H1 (cell line): ENCODE results near the gene USH1C. TPM values are rescaled to one million over a fixed set of nuclear protein-coding genes. Genes with fewer than 3 reads are reported as not detected.

Experiments used
- CTCF ChIA-PET: fragments of 300-600 bp; sonication (Branson Sonifier 250); formaldehyde crosslinking; loops from one replicate; lab custom pipeline; 2021; ENCODE audit not compliant: partially characterized antibody; lab: Charles Lee
- POLR2A ChIA-PET: fragments of 300-600 bp; sonication (Branson Sonifier 250); formaldehyde crosslinking; loops from one replicate; lab custom pipeline; 2021; ENCODE audit warnings: inconsistent platforms; ENCODE audit not compliant: partially characterized antibody; lab: Charles Lee
- DNase-seq, 2 experiments: peaks; one replicate each; pipeline versions ENCODE4 v3.0.0 to v3.0.0-alpha.2; 2010 to 2022; ENCODE audit warnings: low spot score in 2 of 2, low read depth in 1 of 2, mixed read lengths in 1 of 2
- FAIRE-seq: peaks from 2 replicates; lab custom pipeline; 2011; peaks lifted over from hg19 to GRCh38; lab: Jason Lieb, UNC
- H2AFZ ChIP-seq: 2 replicates; pipeline ENCODE4 v1.8.1; 2012; ENCODE audit warnings: low read length, inconsistent platforms
- H2AK5ac ChIP-seq: 2 replicates; pipeline ENCODE4 v1.6.1; 2013; ENCODE audit warnings: low read depth, low read length
- H2BK120ac ChIP-seq: replicated peaks from 2 replicates; pipeline ENCODE3; 2013; ENCODE audit warnings: low read depth, low read length, inconsistent platforms
- H2BK12ac ChIP-seq: 2 replicates; pipeline ENCODE4 v1.6.1; 2013; ENCODE audit warnings: low read depth, low read length
- H2BK15ac ChIP-seq: 2 replicates; pipeline ENCODE4 v1.6.1; 2013; ENCODE audit warnings: low read length
- H2BK20ac ChIP-seq: 2 replicates; pipeline ENCODE4 v1.6.1; 2013; ENCODE audit warnings: low read length
- H2BK5ac ChIP-seq: 2 replicates; pipeline ENCODE4 v1.6.1; 2013; ENCODE audit warnings: low read depth, low read length
- H3K14ac ChIP-seq: 2 replicates; pipeline ENCODE4 v1.6.1; 2013; ENCODE audit warnings: inconsistent platforms; ENCODE audit not compliant: insufficient read length
- H3K18ac ChIP-seq: 2 replicates; pipeline ENCODE4 v1.6.1; 2013; ENCODE audit warnings: low read length; ENCODE audit errors: extremely low read depth
- H3K23ac ChIP-seq: 2 replicates; pipeline ENCODE4 v1.6.1; 2013; ENCODE audit warnings: inconsistent platforms; ENCODE audit not compliant: insufficient read length
- H3K23me2 ChIP-seq: 2 replicates; pipeline ENCODE4 v1.6.1; 2013; ENCODE audit warnings: low read depth, low read length
- H3K27ac ChIP-seq: 2 replicates; pipeline ENCODE4 v1.6.1; 2011; ENCODE audit warnings: low read depth, low read length, inconsistent platforms
- H3K27me3 ChIP-seq, 4 experiments: replicated peaks in 1 of 4; 1 replicate in 1 of 4; 2 replicates in 3 of 4; pipeline versions ENCODE4 v1.6.1 to v1.8.1; 2011 to 2013; ENCODE audit warnings: low read length in 3 of 4, mild to moderate bottlenecking in 3 of 4, inconsistent platforms in 2 of 4, mixed read lengths in 2 of 4, moderate library complexity in 1 of 4; ENCODE audit not compliant: control insufficient read depth in 3 of 4, insufficient read depth in 3 of 4; ENCODE audit errors: extremely low read depth in 1 of 4
- H3K36me3 ChIP-seq, 4 experiments: 2 replicates each; pipeline versions ENCODE4 v1.6.1 to v1.8.1; 2011 to 2013; ENCODE audit warnings: mild to moderate bottlenecking in 4 of 4, low read length in 3 of 4, moderate library complexity in 2 of 4, control low read depth in 1 of 4, inconsistent platforms in 1 of 4; ENCODE audit not compliant: insufficient read depth in 4 of 4, control insufficient read depth in 2 of 4
- H3K4ac ChIP-seq: replicated peaks from 2 replicates; pipeline ENCODE3; 2013; ENCODE audit warnings: low read length, low read depth, mixed read lengths, inconsistent platforms; ENCODE audit not compliant: insufficient read length
- H3K4me1 ChIP-seq, 4 experiments: replicated peaks in 1 of 4; 1 replicate in 1 of 4; 2 replicates in 3 of 4; pipeline versions ENCODE4 v1.6.1 to v1.8.1; 2011 to 2013; ENCODE audit warnings: low read length in 3 of 4, inconsistent platforms in 2 of 4, mixed read lengths in 1 of 4; ENCODE audit not compliant: insufficient read depth in 4 of 4, control insufficient read depth in 3 of 4
- H3K4me2 ChIP-seq, 2 experiments: 2 replicates each; pipeline versions ENCODE4 v1.6.1 to v1.8.1; 2011 to 2013; ENCODE audit warnings: low read depth in 2 of 2, low read length in 2 of 2, control low read depth in 1 of 2, inconsistent platforms in 1 of 2, mild to moderate bottlenecking in 1 of 2; ENCODE audit not compliant: insufficient read depth in 1 of 2
- H3K4me3 ChIP-seq, 4 experiments: fragments of 200-600, 300-600 bp in 1 of 4; sonication (generic), shearing (Covaris generic), sonication (Bioruptor Twin) in 1 of 4; 2 replicates each; pipeline versions ENCODE4 v1.5.1 to v1.8.1; 2011 to 2016; ENCODE audit warnings: low read length in 4 of 4, low read depth in 3 of 4, control low read depth in 2 of 4, inconsistent platforms in 2 of 4, mild to moderate bottlenecking in 2 of 4, mixed read lengths in 1 of 4, moderate library complexity in 1 of 4; ENCODE audit not compliant: insufficient read depth in 2 of 4; ENCODE audit errors: extremely low read depth in 1 of 4
- H3K56ac ChIP-seq: replicated peaks from 2 replicates; pipeline ENCODE3; 2013; ENCODE audit warnings: low read depth, mild to moderate bottlenecking, mixed read lengths, low read length, inconsistent platforms; ENCODE audit not compliant: insufficient read length
- H3K79me1 ChIP-seq: 2 replicates; pipeline ENCODE4 v1.6.1; 2013; ENCODE audit warnings: low read depth, low read length, control low read depth
- H3K79me2 ChIP-seq, 2 experiments: 2 replicates each; pipeline versions ENCODE4 v1.6.1 to v1.8.1; 2012 to 2013; ENCODE audit warnings: low read length in 2 of 2, mild to moderate bottlenecking in 2 of 2, inconsistent platforms in 1 of 2; ENCODE audit not compliant: insufficient read depth in 2 of 2, control insufficient read depth in 1 of 2
- H3K9ac ChIP-seq, 4 experiments: replicated peaks in 1 of 4; 1 replicate in 1 of 4; 2 replicates in 3 of 4; pipeline versions ENCODE4 v1.6.1 to v1.8.1; 2011 to 2013; ENCODE audit warnings: low read depth in 3 of 4, low read length in 3 of 4, control low read depth in 2 of 4, mild to moderate bottlenecking in 2 of 4, moderate library complexity in 2 of 4, inconsistent platforms in 1 of 4; ENCODE audit errors: extremely low read depth in 1 of 4
- H3K9me3 ChIP-seq, 2 experiments: 2 replicates each; pipeline versions ENCODE4 v1.6.1 to v1.8.1; 2012 to 2013; ENCODE audit warnings: mild to moderate bottlenecking in 2 of 2, moderate library complexity in 2 of 2, control low read depth in 1 of 2, inconsistent platforms in 1 of 2, low read depth in 1 of 2, low read length in 1 of 2, mixed read lengths in 1 of 2; ENCODE audit not compliant: insufficient read depth in 2 of 2
- H4K20me1 ChIP-seq, 2 experiments: replicated peaks in 1 of 2; 2 replicates each; pipeline versions ENCODE3 to v1.8.1; 2011 to 2013; ENCODE audit warnings: inconsistent platforms in 2 of 2, low read length in 2 of 2, mild to moderate bottlenecking in 1 of 2; ENCODE audit not compliant: insufficient read depth in 2 of 2, control insufficient read depth in 1 of 2
- H4K5ac ChIP-seq: 2 replicates; pipeline ENCODE4 v1.6.1; 2013; ENCODE audit warnings: low read length, low read depth, mixed read lengths, inconsistent platforms; ENCODE audit not compliant: insufficient read length
- H4K8ac ChIP-seq: 2 replicates; pipeline ENCODE4 v1.8.0; 2013; ENCODE audit warnings: mild to moderate bottlenecking, moderate library complexity, low read length, inconsistent platforms; ENCODE audit not compliant: insufficient read depth; ENCODE audit errors: extremely low read depth
- H4K91ac ChIP-seq: replicated peaks from 2 replicates; pipeline ENCODE3; 2013; ENCODE audit warnings: low read length, mixed read lengths, inconsistent platforms; ENCODE audit not compliant: insufficient read length
- GTF2F1 ChIP-seq: IDR thresholded peaks from 2 replicates; pipeline ENCODE4 v1.6.1; 2012; ENCODE audit warnings: low read depth, low read length, improper control_type of control experiment, borderline replicate concordance
- JUND ChIP-seq: IDR thresholded peaks from 2 replicates; pipeline ENCODE4 v1.6.1; 2011; ENCODE audit warnings: mild to moderate bottlenecking, improper control_type of control experiment, low read length
- KDM5A ChIP-seq: fragments of 200-600 bp; IDR thresholded peaks from 2 replicates; pipeline ENCODE4 v1.7.1; 2012; ENCODE audit warnings: mild to moderate bottlenecking, low read length, inconsistent platforms, mixed read lengths
- PHF8 ChIP-seq: fragments of 200-600 bp; sonication (generic); conservative IDR thresholded peaks from 2 replicates; pipeline ENCODE4 v1.7.1; 2012; ENCODE audit warnings: low read depth, mild to moderate bottlenecking, inconsistent platforms, low read length, moderate library complexity
- RAD21 ChIP-seq, 2 experiments: IDR thresholded peaks in 1 of 2; conservative IDR thresholded peaks in 1 of 2; 2 replicates each; pipeline ENCODE4 v1.6.1; 2011; ENCODE audit warnings: low read depth in 2 of 2, low read length in 2 of 2, improper control_type of control experiment in 1 of 2, inconsistent platforms in 1 of 2, mild to moderate bottlenecking in 1 of 2, moderate library complexity in 1 of 2
- SIX5 ChIP-seq: IDR thresholded peaks from 2 replicates; pipeline ENCODE4 v1.6.1; 2011; ENCODE audit warnings: mild to moderate bottlenecking, low read depth, low read length
- SP1 ChIP-seq: IDR thresholded peaks from 2 replicates; pipeline ENCODE4 v1.6.1; 2011; ENCODE audit warnings: low read depth, low read length
- SP2 ChIP-seq: IDR thresholded peaks from 2 replicates; pipeline ENCODE4 v1.6.1; 2012; ENCODE audit warnings: mild to moderate bottlenecking, low read length, inconsistent platforms
- WGBS, 2 experiments: shearing (Covaris generic) in 1 of 2; methylation state at CpG; one replicate each; pipeline versions ENCODE4 v1.1.6 to v1.1.7; 2013 to 2015; ENCODE audit warnings: low lambda C conversion rate in 2 of 2, mixed read lengths in 2 of 2, inconsistent platforms in 1 of 2, low coverage in 1 of 2, missing lambda C conversion rate in 1 of 2; ENCODE audit not compliant: insufficient replicate concordance in 2 of 2, insufficient coverage in 1 of 2, insufficient read length in 1 of 2; ENCODE audit errors: extremely low coverage in 1 of 2, missing lambda C conversion rate in 1 of 2; 5-methylcytosine and 5-hydroxymethylcytosine counted together
- polyA plus RNA-seq, 7 experiments: library from polyadenylated mRNA; depleted of rRNA in 3 of 7; stranded (reverse) in 5 of 7; unstranded in 2 of 7; fragments of >200 nt in 5 of 7; fragments of 200-250 nt in 2 of 7; gene quantifications; 1 replicate in 5 of 7; 2 replicates in 1 of 7; 4 replicates in 1 of 7; pipeline versions ENCODE4 v1.2.1 to v1.2.3, GENCODE V29; 2011 to 2013; ENCODE audit warnings: missing spikeins in 2 of 7, mixed read lengths in 2 of 7
- total RNA-seq: library from RNA; stranded (reverse); fragmentation: NEBNext Ultra II Directional; extraction: Animal tissue kit (Norgen Biotek cat#: 25700); gene quantifications from 2 replicates; pipeline ENCODE4 v1.2.1, GENCODE V29; 2021
- TF ChIP-seq, protein P1 (sequence below): IDR thresholded peaks from 2 replicates; pipeline ENCODE4 v1.6.1; 2012; ENCODE audit warnings: inconsistent platforms
- TF ChIP-seq, protein P2 (sequence below), 3 experiments: IDR thresholded peaks; 1 replicate in 2 of 3; 2 replicates in 1 of 3; pipeline versions ENCODE4 v1.5.1 to v1.6.1; 2011; ENCODE audit warnings: low read length in 3 of 3, mild to moderate bottlenecking in 3 of 3, inconsistent platforms in 2 of 3, low read depth in 1 of 3, moderate library complexity in 1 of 3; ENCODE audit not compliant: insufficient read depth in 1 of 3; ENCODE audit errors: control extremely low read depth in 1 of 3

The USH1C gene
- total and polyA plus RNA-seq, 2 of the 8 experiments (the other 6 are each of a cell fraction or from before 2014, with no cell fraction given), result 1.3 to 1.6 TPM

- Histone ChIP-seq H2BK12ac (no peak overlapping the region), H3K4me3 (no peak overlapping the region), H3K18ac (no peak overlapping the region), H3K14ac (no peak overlapping the region), H3K4ac (no peak overlapping the region), H2BK120ac (no peak overlapping the region), H3K79me2 (no peaks in the 10 kb centered on the region), H2AK5ac (no peak overlapping the region), H2BK15ac (no peak overlapping the region), H3K23ac (no peak overlapping the region), H3K23me2 (peaks cover 7% of the 10 kb centered on the region; the same call in 1 of the 2 replicates), H3K36me3 (no peaks in the 10 kb centered on the region), H2BK20ac (no peak overlapping the region), H3K9ac (no peak overlapping the region), H3K27ac (no peak overlapping the region), H3K56ac (no peak overlapping the region), H4K20me1 (peaks cover 2 to 4% of the 10 kb centered on the region in 2 experiments), H3K4me2 (no peak overlapping the region), H3K79me1 (no peaks in the 10 kb centered on the region), H2AFZ (no peak overlapping the region), H3K4me1 (peaks cover 0 to 10% (median 3%) of the 10 kb centered on the region in 4 experiments; a peak in 4 of 7 replicates), H4K5ac (no peak overlapping the region), H2BK5ac (no peak overlapping the region), H4K8ac (no peak overlapping the region), H3K27me3 (peaks cover 25 to 32% (median 32%) of the 10 kb centered on the region in 4 experiments), H3K9me3 (no peaks in the 10 kb centered on the region), H4K91ac (no peak overlapping the region)
- FAIRE-seq, result no peak
- 87% methylated on average over 3 of the region's 3 CpGs; no CpG with 5 or more reads in 1 of the 2 experiments for WGBS, 2 experiments
- POLR2A ChIA-PET, result no interaction called here
- no peak for DNase-seq
- CTCF ChIA-PET, result interaction anchor here (0.8 to 10.1 kb wide), 18 partner anchors 11 to 254 kb away, joined by 3 to 111 read pairs (median 5); partner anchors contain the start of gene KCNJ11
- TF ChIP-seq, protein P1, sequence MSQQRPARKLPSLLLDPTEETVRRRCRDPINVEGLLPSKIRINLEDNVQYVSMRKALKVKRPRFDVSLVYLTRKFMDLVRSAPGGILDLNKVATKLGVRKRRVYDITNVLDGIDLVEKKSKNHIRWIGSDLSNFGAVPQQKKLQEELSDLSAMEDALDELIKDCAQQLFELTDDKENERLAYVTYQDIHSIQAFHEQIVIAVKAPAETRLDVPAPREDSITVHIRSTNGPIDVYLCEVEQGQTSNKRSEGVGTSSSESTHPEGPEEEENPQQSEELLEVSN, result no peak
- TF ChIP-seq SIX5 (no peak), JUND (no peak), SP1 (no peak), KDM5A (no peak), SP2 (no peak), RAD21 (IDR thresholded peaks at IDR 0.05 in 1 of 2, conservative IDR thresholded peaks at IDR 0.05 in 1 of 2; ENCODE audit: low read depth in 2 of 2, low read length in 2 of 2) (peak; percentile 18 to 31; a peak in 2 of 4 replicates), GTF2F1 (no peak), PHF8 (no peak)
- TF ChIP-seq, protein P2, sequence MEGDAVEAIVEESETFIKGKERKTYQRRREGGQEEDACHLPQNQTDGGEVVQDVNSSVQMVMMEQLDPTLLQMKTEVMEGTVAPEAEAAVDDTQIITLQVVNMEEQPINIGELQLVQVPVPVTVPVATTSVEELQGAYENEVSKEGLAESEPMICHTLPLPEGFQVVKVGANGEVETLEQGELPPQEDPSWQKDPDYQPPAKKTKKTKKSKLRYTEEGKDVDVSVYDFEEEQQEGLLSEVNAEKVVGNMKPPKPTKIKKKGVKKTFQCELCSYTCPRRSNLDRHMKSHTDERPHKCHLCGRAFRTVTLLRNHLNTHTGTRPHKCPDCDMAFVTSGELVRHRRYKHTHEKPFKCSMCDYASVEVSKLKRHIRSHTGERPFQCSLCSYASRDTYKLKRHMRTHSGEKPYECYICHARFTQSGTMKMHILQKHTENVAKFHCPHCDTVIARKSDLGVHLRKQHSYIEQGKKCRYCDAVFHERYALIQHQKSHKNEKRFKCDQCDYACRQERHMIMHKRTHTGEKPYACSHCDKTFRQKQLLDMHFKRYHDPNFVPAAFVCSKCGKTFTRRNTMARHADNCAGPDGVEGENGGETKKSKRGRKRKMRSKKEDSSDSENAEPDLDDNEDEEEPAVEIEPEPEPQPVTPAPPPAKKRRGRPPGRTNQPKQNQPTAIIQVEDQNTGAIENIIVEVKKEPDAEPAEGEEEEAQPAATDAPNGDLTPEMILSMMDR (IDR thresholded peaks at IDR 0.05; ENCODE audit: control extremely low read depth in 1 of 3, insufficient read depth in 1 of 3, low read depth in 1 of 3, low read length in 3 of 3), result peak in 1 of 3 experiments; percentile 13; a peak in 1 of 4 replicates
Observed at GRCh38 chr11:17471501-17471900, 72.7 kb downstream of the USH1C start.
